Measurements from ENCODE around the gene CACNA2D3.

- TF ChIP-seq, protein P1, sequence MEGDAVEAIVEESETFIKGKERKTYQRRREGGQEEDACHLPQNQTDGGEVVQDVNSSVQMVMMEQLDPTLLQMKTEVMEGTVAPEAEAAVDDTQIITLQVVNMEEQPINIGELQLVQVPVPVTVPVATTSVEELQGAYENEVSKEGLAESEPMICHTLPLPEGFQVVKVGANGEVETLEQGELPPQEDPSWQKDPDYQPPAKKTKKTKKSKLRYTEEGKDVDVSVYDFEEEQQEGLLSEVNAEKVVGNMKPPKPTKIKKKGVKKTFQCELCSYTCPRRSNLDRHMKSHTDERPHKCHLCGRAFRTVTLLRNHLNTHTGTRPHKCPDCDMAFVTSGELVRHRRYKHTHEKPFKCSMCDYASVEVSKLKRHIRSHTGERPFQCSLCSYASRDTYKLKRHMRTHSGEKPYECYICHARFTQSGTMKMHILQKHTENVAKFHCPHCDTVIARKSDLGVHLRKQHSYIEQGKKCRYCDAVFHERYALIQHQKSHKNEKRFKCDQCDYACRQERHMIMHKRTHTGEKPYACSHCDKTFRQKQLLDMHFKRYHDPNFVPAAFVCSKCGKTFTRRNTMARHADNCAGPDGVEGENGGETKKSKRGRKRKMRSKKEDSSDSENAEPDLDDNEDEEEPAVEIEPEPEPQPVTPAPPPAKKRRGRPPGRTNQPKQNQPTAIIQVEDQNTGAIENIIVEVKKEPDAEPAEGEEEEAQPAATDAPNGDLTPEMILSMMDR (conservative IDR thresholded peaks at IDR 0.05; ENCODE audit: low read depth, low read length): no peak
- TF ChIP-seq EZH2 (IDR thresholded peaks at IDR 0.05; ENCODE audit: low read length, unreplicated experiment): no peak
These were observed 735.9 kb downstream of the CACNA2D3 start for GRCh38 chr3:54858093-54858785.
